HuH-7.5 (cell line): Measurements from ENCODE around the gene GPR50.

ENCODE experiments used
- DNase-seq: peaks from one replicate; pipeline ENCODE4 v3.0.0; 2011; ENCODE audit warnings: low spot score

Gene GPR50

GRCh38 chrX:151227627-151228026, 51.2 kb downstream of the GPR50 start:
- DNase-seq, result no peak

GRCh38 chrX:151228935-151229334, 52.6 kb downstream of the GPR50 start:
- DNase-seq, result no peak
